GM21390 (cell line): Measurements from ENCODE around the gene WFIKKN1.

Experiments used
- ATAC-seq: cut with Tn5 transposase; IDR thresholded peaks from one replicate; pipeline ENCODE4 v1.9.1; 2021; ENCODE audit not compliant: unreplicated experiment

The WFIKKN1 gene

DNA sequence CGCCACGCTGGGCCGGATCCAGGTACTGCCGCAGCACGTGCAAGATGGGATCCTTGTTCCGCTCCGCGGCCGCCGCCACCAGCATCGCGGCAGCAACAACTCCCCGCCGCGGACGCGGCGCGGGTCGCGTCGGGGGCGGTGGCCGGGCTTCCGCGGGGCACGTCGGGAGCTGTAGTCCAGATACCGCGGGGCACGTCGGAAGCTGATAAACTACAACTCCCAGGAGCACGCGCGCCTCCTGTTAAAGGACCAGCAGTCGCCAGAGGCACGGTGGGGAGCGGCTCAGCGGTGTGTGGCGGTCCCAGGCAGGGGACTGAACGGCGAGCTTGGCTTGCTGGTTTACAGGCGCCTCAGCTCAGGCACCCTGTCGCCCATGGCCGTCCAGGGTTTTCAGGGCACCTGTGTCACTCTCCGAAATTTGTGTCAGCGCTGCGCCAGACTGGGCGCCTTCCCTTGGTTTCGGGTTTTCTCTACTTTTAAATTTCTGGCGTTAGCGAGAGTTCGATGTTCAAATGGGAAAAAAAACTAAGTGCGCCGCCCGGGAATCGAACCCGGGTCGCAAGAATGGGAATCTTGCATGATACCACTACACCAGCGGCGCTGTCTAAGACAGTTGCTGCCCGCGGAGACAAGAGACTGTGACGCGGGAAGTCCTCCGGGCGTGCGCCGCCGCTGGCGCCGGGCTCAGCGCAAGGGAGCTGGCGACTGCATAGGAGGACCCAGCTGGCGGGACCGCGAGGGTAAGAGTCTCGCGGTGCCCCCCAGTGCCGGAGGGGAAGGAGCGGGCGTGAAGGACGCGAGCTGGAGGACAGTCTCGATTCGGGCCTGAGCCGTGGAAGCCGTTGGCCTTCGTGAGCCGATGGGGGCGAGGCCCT lies 5.7 kb downstream of the WFIKKN1 start, which contains the start of gene METTL26:
METTL26 (minus strand) TSS at position 100 of the 875 bp plus-strand sequence; CDS start at position 85, 15 bp downstream.
- peak; percentile 59 for ATAC-seq

DNA sequence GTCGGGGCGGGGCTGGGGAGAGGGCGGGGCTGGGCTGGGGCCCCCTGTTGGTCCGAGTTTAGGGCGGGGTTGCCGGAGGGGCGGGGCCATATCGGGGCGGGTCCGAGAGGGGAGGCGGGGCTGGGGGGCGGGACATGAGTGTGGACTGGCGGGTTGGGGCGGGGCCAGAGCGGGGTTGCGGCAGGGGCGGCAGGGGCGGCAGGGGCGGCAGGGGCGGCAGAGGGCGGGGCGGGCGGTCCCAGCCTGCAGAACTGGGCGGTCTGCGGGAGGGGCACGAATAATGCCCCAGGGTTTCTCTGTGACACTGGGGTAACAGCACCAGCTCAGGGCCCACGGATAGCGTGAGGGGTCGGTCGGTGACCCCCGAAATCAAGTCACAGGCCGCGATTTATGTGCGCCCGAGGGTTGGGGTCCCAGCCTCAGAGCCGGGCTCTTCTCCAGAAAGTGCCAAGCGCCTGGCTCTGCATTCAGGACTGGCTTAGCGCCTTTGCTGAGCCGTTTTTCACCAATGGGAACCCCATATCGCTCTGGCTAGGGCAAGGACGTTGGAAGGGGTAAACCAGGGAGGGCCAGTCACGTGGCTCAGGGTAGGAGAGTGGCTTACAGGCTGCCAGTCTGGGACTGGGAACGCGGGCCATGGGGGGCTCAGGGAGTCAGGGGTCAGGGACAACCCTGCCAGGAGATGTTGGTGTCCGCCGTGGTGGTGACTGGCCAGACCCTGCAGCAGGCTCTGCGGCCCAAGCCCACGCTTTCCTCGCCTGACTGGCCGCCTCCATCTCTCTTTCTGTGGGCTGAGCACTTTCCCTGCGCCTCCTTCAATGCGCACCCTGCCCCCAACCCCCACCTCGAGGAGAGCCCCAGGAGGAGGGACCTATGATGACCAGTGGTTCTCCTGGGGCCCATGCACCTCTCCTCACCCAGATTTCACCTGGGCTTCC lies 6.6 kb downstream of the WFIKKN1 start:
- no peak for ATAC-seq

DNA sequence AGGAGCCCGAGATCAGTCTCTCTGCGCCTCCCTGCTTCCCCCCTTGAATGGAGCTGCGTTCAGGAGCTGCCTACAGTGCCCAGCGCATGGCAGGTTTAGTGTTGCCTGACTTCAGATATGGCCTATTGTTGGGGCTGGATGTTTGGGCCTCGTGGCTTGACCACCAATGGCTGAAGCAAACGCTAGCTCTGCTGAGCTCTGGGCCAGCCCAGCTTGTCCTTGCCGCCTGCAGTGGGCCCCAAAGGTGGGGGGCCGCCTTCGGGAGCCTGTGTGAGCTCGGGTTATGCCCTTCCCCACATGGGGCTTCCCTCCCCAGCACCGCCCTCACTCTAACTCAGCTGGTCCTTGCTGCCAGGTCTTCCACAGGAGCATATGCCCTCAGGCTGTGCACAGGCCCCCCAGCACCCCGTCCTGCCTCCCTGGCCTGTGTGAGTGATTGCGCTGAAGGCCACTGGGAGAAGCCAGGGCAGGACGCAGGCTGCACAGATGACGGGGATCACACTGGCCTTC lies 7.3 kb downstream of the WFIKKN1 start:
- no peak for ATAC-seq

DNA sequence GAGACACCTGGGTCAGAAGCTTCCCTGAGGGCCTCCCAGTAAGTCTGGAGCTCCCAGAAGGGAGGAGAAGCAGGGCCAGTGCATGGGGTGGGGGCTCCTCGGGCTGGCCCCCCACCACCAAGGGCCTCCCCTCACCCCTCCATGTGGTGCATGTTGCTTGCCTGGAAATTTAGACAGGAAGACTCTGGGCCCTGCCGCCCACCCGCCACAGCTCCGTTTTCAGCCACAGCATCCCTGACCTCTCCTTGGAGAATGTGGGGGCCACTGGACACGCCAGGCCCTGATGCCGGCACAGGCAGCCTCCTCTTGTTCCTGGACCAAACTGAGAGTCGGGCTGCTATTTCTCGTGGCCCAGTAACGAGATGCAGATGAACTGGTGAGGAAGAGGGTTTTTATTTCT lies 8.1 kb downstream of the WFIKKN1 start:
- ATAC-seq: no peak

GRCh38 chr16:640614-641013 lies 9.8 kb downstream of the WFIKKN1 start:
- ATAC-seq: no peak

DNA sequence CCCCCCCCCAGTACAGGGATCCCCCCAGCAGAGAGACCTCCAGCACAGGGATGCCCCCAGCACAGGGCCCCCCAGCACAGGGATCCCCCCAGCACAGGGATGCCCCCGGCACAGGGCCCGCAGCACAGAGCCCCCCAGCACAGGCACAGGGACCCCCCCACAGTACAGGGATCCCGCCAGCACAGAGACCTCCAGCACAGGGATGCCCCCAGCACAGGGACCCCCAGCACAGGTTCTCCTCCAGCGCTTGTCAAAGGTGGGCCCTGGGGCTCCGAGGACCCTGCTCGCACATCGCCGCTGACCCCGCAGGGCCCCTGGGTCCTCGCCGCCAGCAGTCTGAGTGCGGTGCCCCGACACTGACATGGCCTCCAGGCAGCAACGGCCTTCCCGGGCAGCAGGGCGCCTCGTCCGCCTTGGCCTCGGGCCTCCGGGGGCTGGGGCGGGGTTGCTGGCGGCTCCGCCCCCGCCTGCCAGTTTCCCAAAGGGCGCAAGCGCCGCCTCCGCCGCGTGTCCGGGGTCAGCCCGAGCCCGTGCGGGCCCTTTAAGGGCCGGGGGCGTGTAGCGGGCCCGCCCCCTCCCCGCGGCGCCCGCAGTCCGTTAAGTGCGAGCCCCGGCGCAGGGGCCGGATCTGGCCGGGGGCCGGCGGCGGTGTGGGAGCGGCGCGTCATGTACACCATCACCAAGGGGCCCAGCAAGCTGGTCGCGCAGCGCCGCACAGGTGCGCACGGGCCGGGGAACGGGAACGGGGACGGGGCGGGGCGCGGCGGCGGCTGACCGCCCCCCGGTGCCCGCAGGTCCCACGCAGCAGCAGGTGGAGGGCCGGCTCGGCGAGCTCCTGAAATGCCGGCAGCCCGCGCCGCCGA lies 10.8 kb downstream of the WFIKKN1 start, which contains the start of gene MCRIP2:
MCRIP2 (plus strand) TSS at position 503 of the 863 bp plus-strand sequence; CDS start at position 667, 164 bp downstream.
- ATAC-seq: peak; percentile 45

- ATAC-seq: peak; percentile 38
These were observed 11.6 kb downstream of the WFIKKN1 start for GRCh38 chr16:642189-643049.

- ATAC-seq: no peak
These were observed 12.2 kb downstream of the WFIKKN1 start for GRCh38 chr16:643050-643368.

- ATAC-seq: no peak
These were observed 13.8 kb downstream of the WFIKKN1 start for GRCh38 chr16:644556-644955.

- ATAC-seq: no peak
These were observed 15.3 kb downstream of the WFIKKN1 start for GRCh38 chr16:645852-646678.

GRCh38 chr16:646679-647172 lies 15.9 kb downstream of the WFIKKN1 start:
- ATAC-seq: no peak

- no peak for ATAC-seq
These were observed 16.6 kb downstream of the WFIKKN1 start for GRCh38 chr16:647173-647902.

DNA sequence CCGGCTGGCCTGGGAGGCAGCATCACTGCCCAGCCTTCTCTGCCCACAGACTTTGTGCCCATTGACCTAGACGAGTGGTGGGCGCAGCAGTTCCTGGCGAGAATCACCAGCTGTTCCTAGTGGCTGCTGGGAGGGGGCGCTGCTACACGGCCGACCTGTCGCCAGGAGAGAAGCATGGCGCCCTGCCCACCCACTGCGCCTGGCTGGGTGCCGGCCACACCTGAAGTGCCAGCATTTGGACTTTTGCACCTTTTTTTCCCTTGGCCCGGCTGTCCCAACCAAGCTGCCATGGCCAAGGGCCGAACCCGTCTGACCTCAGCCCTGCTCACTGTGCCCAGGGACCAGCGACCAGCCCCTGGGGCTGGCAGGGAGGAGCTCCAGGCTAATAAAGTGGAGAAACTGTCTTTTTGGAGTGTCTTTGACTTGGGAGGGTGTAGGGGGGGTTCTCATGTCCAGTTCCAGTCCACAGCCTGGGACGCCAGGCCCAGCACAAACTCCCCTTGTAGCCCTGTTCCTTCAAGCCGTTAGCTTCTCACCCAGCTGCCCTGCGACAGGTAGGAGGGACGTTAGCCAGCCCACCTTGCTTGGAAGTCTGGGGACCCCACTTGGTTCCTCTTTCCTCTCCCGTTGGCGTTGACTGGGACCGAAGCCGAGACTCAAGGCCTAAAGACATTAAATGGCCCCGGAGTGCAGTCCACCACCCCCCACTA lies 17.4 kb downstream of the WFIKKN1 start:
- ATAC-seq: no peak

DNA sequence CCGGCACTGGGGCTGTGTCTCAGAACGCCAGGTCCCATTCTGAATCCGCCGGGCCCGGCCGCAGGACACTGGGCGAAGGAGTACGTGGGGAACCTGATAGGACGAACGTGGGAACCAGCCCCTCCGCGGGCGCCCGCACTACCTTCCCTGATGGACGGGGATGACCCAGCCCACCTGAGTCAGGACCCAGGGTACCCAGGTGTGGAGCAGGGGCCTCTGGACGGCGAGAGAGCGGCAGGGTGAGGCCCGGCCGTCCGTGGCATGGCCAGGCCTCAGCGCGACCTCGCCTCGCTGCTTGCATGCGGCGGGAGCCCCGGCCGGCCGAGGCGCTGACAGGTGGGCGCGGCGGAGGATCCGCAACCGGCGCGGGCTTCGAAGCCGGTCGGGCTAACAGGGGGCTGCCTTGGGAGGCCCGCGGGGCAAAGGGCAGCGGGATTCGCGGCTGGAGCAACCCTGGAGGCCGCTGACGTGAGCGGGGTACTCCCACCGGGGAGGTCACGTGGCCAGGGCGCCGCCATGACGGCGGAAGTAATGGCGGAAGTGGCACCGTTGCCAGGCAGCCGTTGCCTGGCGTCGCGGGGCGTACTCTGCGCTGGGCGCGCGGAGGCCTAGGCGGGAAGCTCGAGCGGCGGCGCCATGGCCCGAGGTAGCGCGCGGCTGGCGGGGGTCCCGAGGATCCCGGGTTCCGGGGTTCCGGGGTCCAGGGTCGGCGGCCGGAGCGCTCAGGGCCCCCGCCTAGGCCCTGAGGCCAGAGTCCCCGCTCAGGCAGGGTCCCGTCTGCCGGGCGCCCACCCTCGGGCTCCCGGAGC lies 18.2 kb downstream of the WFIKKN1 start, which contains the start of gene WDR90:
WDR90 (plus strand) TSS at position 585 of the 809 bp plus-strand sequence; CDS start at position 637, 52 bp downstream.
- ATAC-seq: peak; percentile 70

DNA sequence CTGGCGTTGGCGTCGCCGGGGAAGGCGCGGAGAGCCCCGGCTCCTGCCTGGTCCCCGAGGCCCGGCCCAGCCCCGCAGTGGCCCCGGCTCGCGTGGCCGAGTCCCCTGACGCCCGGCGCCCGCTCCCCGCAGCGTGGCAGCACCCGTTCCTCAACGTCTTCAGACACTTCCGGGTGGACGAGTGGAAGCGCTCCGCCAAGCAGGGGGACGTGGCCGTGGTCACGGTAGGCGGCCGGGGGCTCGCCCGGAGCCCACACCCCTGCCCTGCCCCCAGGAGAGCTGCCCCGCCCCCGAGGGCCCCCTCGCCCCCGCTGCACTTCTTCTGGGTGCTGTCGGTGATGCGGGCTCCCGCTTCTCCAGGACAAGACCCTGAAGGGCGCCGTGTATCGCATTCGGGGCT lies 18.8 kb downstream of the WFIKKN1 start:
- ATAC-seq: peak; percentile 14

DNA sequence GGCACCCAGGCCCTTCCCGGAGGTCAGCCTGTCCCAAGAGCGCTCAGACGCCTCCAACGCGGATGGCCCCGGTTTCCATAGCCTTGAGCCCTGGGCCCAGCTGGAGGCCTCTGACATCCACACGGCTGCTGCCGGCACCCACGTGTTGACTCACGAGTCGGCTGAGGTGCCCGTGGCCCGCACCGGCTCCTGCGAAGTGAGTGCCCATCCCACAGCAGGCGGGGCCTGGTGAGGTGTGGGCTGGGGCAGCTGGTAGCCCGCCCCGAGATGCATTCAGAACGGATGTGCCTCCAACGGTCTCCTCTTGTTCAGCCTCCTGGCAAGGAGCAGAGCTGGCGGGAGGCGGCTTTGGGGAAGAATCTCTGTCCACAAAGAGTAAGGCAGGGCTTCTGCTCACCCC lies 21.1 kb downstream of the WFIKKN1 start:
- ATAC-seq: no peak
